Measurements from ENCODE around the gene WWOX.

GRCh38 chr16:78218856-78219651 lies 119.6 kb downstream of the WWOX start:
- TF ChIP-seq CTCF (IDR thresholded peaks at IDR 0.05) (no peak), POLR2A (IDR thresholded peaks at IDR 0.05) (no peak)

All from right lobe of liver (tissue), 4 donors.